Measurements from ENCODE around the gene GRIK4. TPM values are rescaled to one million over a fixed set of nuclear protein-coding genes. Genes with fewer than 3 reads are reported as not detected.

GRIK4 gene
- polyA plus RNA-seq, 1 of the 3 experiments (the other 2 are of a cell fraction), result 0.03 TPM

GRCh38 chr11:120988603-120989002 lies 477.1 kb downstream of the GRIK4 start:
- H3K79me2 ChIP-seq (ENCODE audit: insufficient read depth), result no peaks in the 10 kb centered on the region
- no peaks in the 10 kb centered on the region; the same call in 1 of the 2 replicates for H3K27me3 ChIP-seq (ENCODE audit: insufficient read depth)
- H3K9me2 ChIP-seq, result no peaks in the 10 kb centered on the region
- ChIA-PET CTCF (interaction anchor here (0.9 to 2.9 kb wide), 4 partner anchors 13 to 653 kb away, joined by 4 to 9 read pairs (median 6); no protein-coding TSS in a partner anchor), POLR2A (no interaction called here)
- no peak overlapping the region for H3K4me3 ChIP-seq (ENCODE audit: low read depth in 2 of 2, low read length in 1 of 2)
- H3K9me3 ChIP-seq, result no peaks in the 10 kb centered on the region
- no peaks in the 10 kb centered on the region for H3F3A ChIP-seq (replicated peaks; ENCODE audit: insufficient read depth)
- peaks cover 0 to 5% of the 10 kb centered on the region in 2 experiments; a peak in 1 of 4 replicates for H3K4me1 ChIP-seq (ENCODE audit: control insufficient read depth in 1 of 2, insufficient read depth in 2 of 2, low read depth in 1 of 2, low read length in 1 of 2)
- no peak for DNase-seq
- H3K4me2 ChIP-seq, result no peak overlapping the region
- H2AFZ ChIP-seq (ENCODE audit: low read depth), result no peak overlapping the region
- no peak overlapping the region for H3K9ac ChIP-seq
- H4K20me1 ChIP-seq (ENCODE audit: insufficient read depth), result no peaks in the 10 kb centered on the region
- H3K36me3 ChIP-seq (replicated peaks in 1 of 2; ENCODE audit: control insufficient read depth in 1 of 2, insufficient read depth in 2 of 2, low read length in 1 of 2), result no peaks in the 10 kb centered on the region
- TF ChIP-seq NRF1 (IDR thresholded peaks at IDR 0.05; ENCODE audit: low read depth, low read length) (no peak), MEF2A (IDR thresholded peaks at IDR 0.05; ENCODE audit: borderline replicate concordance, low read depth) (no peak), EP300 (IDR thresholded peaks at IDR 0.05; ENCODE audit: borderline replicate concordance in 1 of 2, low read depth in 1 of 2, low read length in 1 of 2) (no peak), RFX5 (IDR thresholded peaks at IDR 0.05; ENCODE audit: low read length) (no peak), REST (IDR thresholded peaks at IDR 0.05; ENCODE audit: low read depth, low read length) (no peak), SMC3 (IDR thresholded peaks at IDR 0.05; ENCODE audit: low read depth, low read length) (no peak), EZH2phosphoT487 (IDR thresholded peaks at IDR 0.05; ENCODE audit: borderline replicate concordance, low read depth) (no peak), IRF3 (IDR thresholded peaks at IDR 0.05; ENCODE audit: low read depth, low read length) (no peak), CTCF (IDR thresholded peaks at IDR 0.05) (no peak), ZBTB33 (IDR thresholded peaks at IDR 0.05; ENCODE audit: borderline replicate concordance, low read depth) (no peak), YY1 (IDR thresholded peaks at IDR 0.05; ENCODE audit: low read depth) (no peak)
- no peak overlapping the region for H3K27ac ChIP-seq (ENCODE audit: low read depth in 2 of 2, low read length in 1 of 2)
- 61% methylated on average over 1 of the region's 1 CpG for WGBS (ENCODE audit: low lambda C conversion rate)

Data from SK-N-SH (cell line).